Measurements from ENCODE around the gene EDC4. TPM values are rescaled to one million over a fixed set of nuclear protein-coding genes. Genes with fewer than 3 reads are reported as not detected.
A peak's percentile ranks its signal among the peaks of the same experiment; 100 is the strongest.

The EDC4 gene
- total and polyA plus RNA-seq, 9 of the 15 experiments (the other 6 are each of a cell fraction or from before 2014, with no cell fraction given), result 1.1 to 131 (median 74.0) TPM

- TF ChIP-seq FOXP4 (CRISPR knock-in tag; IDR thresholded peaks at IDR 0.05; ENCODE audit: borderline replicate concordance) (peak; percentile 91), TEAD1 (CRISPR knock-in tag; IDR thresholded peaks at IDR 0.05) (peak in 1 of 2 experiments; percentile 59; a peak in 1 of 4 replicates), MXI1 (IDR thresholded peaks at IDR 0.05; ENCODE audit: low read depth, low read length) (peak; percentile 28; the same call in 1 of the 2 replicates), RUNX1 (IDR thresholded peaks at IDR 0.05; ENCODE audit: low read depth) (0 out of 2 replicates have a peak, but pooled peaks have one; percentile 51), ZC3H11A (IDR thresholded peaks at IDR 0.05; ENCODE audit: low read depth, low read length) (no peak), DPF2 (IDR thresholded peaks at IDR 0.05) (peak; percentile 58; the same call in 1 of the 2 replicates), ZFX (CRISPR knock-in tag; IDR thresholded peaks at IDR 0.05) (peak; percentile 86), THAP7 (CRISPR knock-in tag; IDR thresholded peaks at IDR 0.05) (no peak), CHD1 (IDR thresholded peaks at IDR 0.05; ENCODE audit: low read length) (peak; percentile 25), E2F5 (CRISPR knock-in tag; IDR thresholded peaks at IDR 0.05) (no peak), NFE2 (IDR thresholded peaks at IDR 0.05; ENCODE audit: low read depth) (no peak), VEZF1 (CRISPR knock-in tag; IDR thresholded peaks at IDR 0.05) (peak; percentile 91; the same call in 1 of the 2 replicates), E2F1 (CRISPR knock-in tag; IDR thresholded peaks at IDR 0.05) (peak; percentile 80), FOSL1 (tag; conservative IDR thresholded peaks at IDR 0.05) (peak; percentile 21; the same call in 1 of the 2 replicates), TRIM28 (IDR thresholded peaks at IDR 0.05) (no peak), UBTF (IDR thresholded peaks at IDR 0.05; ENCODE audit: borderline replicate concordance in 1 of 2, low read depth in 2 of 2, low read length in 2 of 2) (0 out of 4 replicates have a peak, but pooled peaks of 1 of the 2 experiments have one; percentile 23), ARID1B (IDR thresholded peaks at IDR 0.05) (peak; percentile 50), SMARCE1 (IDR thresholded peaks at IDR 0.05) (0 out of 2 replicates have a peak, but pooled peaks have one; percentile 25)
Measured at GRCh38 chr16:67847064-67847861, 25.6 kb upstream of the EDC4 start, which contains the start of gene CENPT (continued).
